AG09309 (cell line): ENCODE results near the gene CEMIP2.

Experiments used
- DNase-seq: peaks from one replicate; pipeline ENCODE4 v3.0.0-alpha.2; 2010; ENCODE audit warnings: low read depth
- H3K4me3 ChIP-seq: 2 replicates; pipeline ENCODE4 v1.5.1; 2011; ENCODE audit warnings: mild to moderate bottlenecking, low read depth, low read length, moderate library complexity; ENCODE audit not compliant: control insufficient read depth
- TF ChIP-seq, protein P1 (sequence below): IDR thresholded peaks from 2 replicates; pipeline ENCODE4 v1.5.1; 2011; ENCODE audit warnings: mild to moderate bottlenecking, low read depth, low read length, inconsistent platforms; ENCODE audit not compliant: insufficient read depth, control insufficient read depth; ENCODE audit errors: missing control alignments

CEMIP2 gene

DNA sequence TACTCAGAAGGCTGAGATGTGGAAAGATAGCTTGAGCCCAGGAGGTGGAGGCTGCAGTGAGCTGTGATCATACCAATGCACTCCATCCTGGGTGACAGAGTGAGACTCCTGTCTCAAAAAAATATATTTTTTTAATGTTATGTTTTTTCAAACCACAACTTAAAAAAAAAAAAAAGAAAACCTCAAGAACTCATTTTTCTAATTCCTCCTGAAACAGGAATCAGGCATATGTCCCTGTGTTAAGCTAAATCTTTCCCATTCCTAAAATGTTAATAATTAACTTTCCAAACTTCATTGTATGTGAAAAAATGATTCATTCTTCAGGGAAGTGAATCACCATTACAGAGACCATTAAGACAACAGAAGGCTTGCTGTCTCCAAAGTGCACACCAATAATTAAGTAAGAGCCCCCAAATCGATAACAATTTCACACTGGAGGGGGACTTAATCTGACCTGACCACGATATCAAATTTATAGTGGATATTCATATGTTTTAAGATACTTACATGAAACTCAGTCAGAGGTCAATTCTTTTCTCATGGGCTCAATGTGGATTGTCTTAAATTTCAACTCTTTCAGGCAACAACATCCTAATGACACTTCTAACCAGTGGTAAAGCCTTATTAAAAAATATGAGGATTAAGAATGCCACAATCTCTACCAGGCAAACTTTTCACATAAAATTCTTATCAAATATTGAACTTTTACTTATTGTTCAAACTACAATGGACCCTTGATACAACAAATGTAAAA, 5.2 kb downstream of the CEMIP2 start:
- no peak overlapping the region for H3K4me3 ChIP-seq
- TF ChIP-seq, protein P1, sequence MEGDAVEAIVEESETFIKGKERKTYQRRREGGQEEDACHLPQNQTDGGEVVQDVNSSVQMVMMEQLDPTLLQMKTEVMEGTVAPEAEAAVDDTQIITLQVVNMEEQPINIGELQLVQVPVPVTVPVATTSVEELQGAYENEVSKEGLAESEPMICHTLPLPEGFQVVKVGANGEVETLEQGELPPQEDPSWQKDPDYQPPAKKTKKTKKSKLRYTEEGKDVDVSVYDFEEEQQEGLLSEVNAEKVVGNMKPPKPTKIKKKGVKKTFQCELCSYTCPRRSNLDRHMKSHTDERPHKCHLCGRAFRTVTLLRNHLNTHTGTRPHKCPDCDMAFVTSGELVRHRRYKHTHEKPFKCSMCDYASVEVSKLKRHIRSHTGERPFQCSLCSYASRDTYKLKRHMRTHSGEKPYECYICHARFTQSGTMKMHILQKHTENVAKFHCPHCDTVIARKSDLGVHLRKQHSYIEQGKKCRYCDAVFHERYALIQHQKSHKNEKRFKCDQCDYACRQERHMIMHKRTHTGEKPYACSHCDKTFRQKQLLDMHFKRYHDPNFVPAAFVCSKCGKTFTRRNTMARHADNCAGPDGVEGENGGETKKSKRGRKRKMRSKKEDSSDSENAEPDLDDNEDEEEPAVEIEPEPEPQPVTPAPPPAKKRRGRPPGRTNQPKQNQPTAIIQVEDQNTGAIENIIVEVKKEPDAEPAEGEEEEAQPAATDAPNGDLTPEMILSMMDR = no peak

DNA sequence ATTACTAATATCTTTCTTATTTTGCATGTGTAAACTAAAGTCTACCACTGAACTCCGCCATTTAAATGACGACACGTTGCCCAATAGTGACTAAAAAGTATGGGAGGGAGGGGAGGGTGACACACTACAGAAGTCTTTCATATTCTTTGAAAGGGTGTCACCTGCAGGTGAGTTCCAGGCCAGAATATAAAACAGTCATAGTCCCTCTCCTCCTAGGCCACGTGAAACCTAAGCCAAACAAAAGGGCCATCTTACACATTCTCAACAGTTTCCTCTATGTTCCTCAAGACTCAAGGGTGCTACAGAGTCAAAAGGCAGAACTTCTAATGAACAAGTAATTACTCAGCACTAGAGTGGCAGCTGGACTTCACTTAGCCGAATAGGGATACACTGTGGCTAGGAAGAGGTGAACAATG, 6.4 kb downstream of the CEMIP2 start:
- no peak overlapping the region for H3K4me3 ChIP-seq
- no peak for DNase-seq
- TF ChIP-seq, protein P1 = no peak

More for the DNA sequence above, 5.2 kb downstream of the CEMIP2 start:
- DNase-seq = peak; percentile 68

DNA sequence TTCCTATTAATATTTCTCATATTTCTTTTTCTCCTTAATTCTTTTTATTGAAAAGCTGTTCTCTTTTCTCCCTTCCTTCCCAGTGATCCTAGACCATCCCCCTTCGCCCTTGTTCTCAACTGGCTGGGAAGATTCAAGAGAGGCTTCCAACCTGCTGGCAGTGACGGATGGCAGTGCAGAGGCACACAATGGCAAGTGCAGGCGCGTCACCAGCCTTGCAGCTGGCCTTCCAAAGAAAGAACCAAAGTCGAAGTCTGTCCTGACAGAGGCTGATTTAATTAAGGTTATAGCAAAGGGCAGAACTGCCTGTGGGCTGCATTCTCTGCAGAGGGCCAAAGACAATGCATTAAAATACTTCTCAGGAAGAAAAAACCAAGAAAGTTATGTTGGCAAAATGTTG, 7.4 kb downstream of the CEMIP2 start:
- DNase-seq = no peak
- no peak overlapping the region for H3K4me3 ChIP-seq
- TF ChIP-seq, protein P1 = no peak

DNA sequence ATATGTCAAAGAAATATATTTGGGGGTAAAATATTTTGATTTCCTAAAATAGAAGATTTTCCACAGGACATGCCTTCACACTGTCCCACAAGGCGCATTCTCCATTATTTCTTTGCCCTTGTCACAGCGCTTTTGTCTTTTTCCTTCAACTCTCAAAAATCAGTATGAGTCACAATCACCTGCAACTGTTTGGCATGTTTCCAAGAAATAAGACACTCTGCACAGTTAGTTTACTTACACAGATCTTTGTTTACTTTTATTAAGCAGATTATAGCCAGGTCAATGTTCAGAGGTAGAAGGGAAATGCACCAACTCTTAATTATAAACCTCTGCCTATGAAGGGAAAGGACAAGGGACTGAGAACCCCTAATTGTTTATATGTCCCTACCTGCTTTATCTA, 9.5 kb downstream of the CEMIP2 start:
- TF ChIP-seq, protein P1 = no peak
- DNase-seq = no peak
- H3K4me3 ChIP-seq = no peak overlapping the region

DNA sequence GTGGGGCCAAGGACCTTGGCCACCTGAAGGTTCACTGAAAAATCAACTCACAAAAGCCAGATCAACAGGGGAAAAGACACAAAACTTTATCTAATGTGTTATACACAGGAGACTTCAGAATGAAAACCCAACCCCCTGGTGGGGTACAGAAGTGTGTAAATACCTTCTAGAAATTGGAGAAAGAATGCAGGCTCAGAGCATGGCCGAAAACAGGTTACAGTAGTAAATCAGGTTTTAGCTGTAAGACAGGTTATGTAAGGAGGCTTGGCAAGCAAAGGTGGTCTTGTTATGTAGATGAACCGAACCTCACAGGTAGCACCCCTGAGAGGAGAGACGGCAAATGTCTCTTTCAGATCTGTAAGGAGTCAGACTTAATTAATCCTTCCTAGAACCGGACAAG, 10.0 kb downstream of the CEMIP2 start:
- TF ChIP-seq, protein P1 = no peak
- no peak for DNase-seq
- H3K4me3 ChIP-seq = no peak overlapping the region

DNA sequence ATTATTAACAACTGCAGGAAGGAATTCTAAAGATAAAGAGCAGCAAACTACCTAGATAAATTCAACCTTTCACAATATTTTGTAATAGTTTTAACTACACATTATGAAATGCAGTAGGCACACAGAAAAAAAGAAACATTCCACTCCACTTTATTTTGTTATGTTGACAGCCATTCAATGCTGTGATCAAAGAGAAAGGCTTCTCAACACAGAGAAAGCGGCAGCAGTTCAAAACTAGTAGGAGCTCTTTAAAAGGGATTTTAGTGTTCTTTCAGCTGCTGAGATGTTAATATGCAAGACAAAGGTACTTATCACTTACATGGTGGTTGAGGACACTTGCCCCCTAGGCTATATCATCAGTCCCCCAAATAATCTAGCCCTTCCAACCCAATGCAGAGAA, 11.6 kb downstream of the CEMIP2 start:
- no peak overlapping the region for H3K4me3 ChIP-seq
- DNase-seq = no peak
- TF ChIP-seq, protein P1 = no peak
